ENCODE results near the gene TESK2.
"Not testable (repeated sequence)": the region's sequence is repeated elsewhere in the genome, so short reads cannot be mapped to it uniquely, and the experiment has no call there.

The TESK2 gene

GRCh38 chr1:45490626-45491486, at the start of gene TESK2:
TESK2 (minus strand) TSS chr1:45491163; CDS start chr1:45457785, 33,378 bp downstream.
- DNase-seq: peak; percentile 100

- no peak for DNase-seq
Observed at GRCh38 chr1:45536886-45537285, 45.9 kb upstream of the TESK2 start.

GRCh38 chr1:45535988-45536766, 45.2 kb upstream of the TESK2 start:
- no peak for DNase-seq

- no peak for DNase-seq
Observed at GRCh38 chr1:45531873-45532272, 40.9 kb upstream of the TESK2 start.

GRCh38 chr1:45530632-45531135, 39.7 kb upstream of the TESK2 start:
- DNase-seq: no peak

- no peak for DNase-seq
Observed at GRCh38 chr1:45526135-45526644, 35.2 kb upstream of the TESK2 start.

- not testable (repeated sequence) for DNase-seq
Observed at GRCh38 chr1:45523975-45524374, 33.0 kb upstream of the TESK2 start.

GRCh38 chr1:45523516-45523915, 32.6 kb upstream of the TESK2 start:
- DNase-seq: not testable (repeated sequence)

- no peak for DNase-seq
Observed at GRCh38 chr1:45522324-45523104, 31.6 kb upstream of the TESK2 start.

GRCh38 chr1:45521413-45522323, 30.7 kb upstream of the TESK2 start, which contains the start of gene PRDX1:
PRDX1 (minus strand) TSS chr1:45521884; CDS start chr1:45519043, 2,841 bp downstream.
- DNase-seq: peak; percentile 97

- not testable (repeated sequence) for DNase-seq
Observed at GRCh38 chr1:45519774-45520173, 28.8 kb upstream of the TESK2 start.

- no peak for DNase-seq
Observed at GRCh38 chr1:45518910-45519309, 27.9 kb upstream of the TESK2 start.

GRCh38 chr1:45518366-45518765, 27.4 kb upstream of the TESK2 start:
- not testable (repeated sequence) for DNase-seq

GRCh38 chr1:45516465-45516864, 25.5 kb upstream of the TESK2 start:
- no peak for DNase-seq

GRCh38 chr1:45516036-45516435, 25.1 kb upstream of the TESK2 start:
- DNase-seq: no peak

GRCh38 chr1:45513532-45514260, 22.7 kb upstream of the TESK2 start:
- not testable (repeated sequence) for DNase-seq

GRCh38 chr1:45512641-45513054, 21.7 kb upstream of the TESK2 start:
- DNase-seq: peak; percentile 57

GRCh38 chr1:45510972-45511527, 20.1 kb upstream of the TESK2 start:
- no peak for DNase-seq

- no peak for DNase-seq
Observed at GRCh38 chr1:45510036-45510971, 19.3 kb upstream of the TESK2 start.

All from NCI-H1092 treated with DMSO at 0.1 percent for 48 hours (cell line).